GM18519 (cell line): Measurements from ENCODE around the gene SNRNP70.
A peak's percentile ranks its signal among the peaks of the same experiment; 100 is the strongest.

Experiments used
- ATAC-seq: cut with Tn5 transposase; IDR thresholded peaks from one replicate; pipeline ENCODE4 v1.9.1; 2021; ENCODE audit warnings: mild to moderate bottlenecking, moderate library complexity; ENCODE audit not compliant: unreplicated experiment, low FRiP score

Gene SNRNP70

GRCh38 chr19:49097453-49098288 lies 12.4 kb downstream of the SNRNP70 start:
- ATAC-seq = no peak

DNA sequence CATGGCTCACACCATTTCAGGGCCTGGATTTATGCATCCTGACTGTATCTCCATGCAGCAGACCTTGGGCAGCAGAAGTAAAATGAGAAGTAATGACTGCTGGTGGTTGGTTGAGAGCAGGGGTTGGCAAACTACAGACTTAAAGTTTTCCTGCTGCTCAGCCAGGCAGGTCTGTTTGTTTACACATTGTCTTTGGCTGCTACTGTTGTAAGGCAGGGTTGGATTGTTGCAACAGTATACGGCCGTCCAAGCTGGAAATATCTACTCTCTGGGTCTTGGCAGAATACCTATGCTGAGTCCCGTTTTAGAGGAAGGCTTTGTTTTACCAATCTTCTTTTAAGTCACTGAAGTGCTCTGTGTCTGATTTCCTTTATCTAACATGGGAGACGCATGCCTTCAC lies 13.5 kb downstream of the SNRNP70 start:
- no peak for ATAC-seq

- ATAC-seq = no peak
These were observed 15.9 kb downstream of the SNRNP70 start for GRCh38 chr19:49101160-49101559.

DNA sequence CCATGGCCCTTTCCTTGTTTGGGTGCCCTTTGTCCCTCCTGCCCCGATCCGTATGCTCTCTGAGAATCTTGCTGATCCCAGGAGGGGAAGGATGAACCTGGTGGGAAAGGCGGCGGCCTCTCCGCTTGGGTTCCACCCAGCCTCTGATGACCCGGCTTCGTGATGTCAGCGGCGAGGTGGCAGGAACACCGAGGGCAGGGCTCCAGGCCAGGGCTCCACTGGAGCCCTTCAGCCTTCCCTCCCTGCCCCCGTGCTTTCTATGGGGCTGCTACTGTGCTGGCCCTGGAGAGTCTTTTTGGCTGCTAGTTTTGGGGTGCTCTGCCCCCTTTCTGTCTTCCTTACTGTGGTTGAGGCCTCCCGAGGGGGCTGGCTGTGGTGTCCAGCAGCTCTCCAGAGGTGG lies 17.1 kb downstream of the SNRNP70 start:
- no peak for ATAC-seq

GRCh38 chr19:49103331-49104085 lies 18.3 kb downstream of the SNRNP70 start:
- ATAC-seq = no peak

DNA sequence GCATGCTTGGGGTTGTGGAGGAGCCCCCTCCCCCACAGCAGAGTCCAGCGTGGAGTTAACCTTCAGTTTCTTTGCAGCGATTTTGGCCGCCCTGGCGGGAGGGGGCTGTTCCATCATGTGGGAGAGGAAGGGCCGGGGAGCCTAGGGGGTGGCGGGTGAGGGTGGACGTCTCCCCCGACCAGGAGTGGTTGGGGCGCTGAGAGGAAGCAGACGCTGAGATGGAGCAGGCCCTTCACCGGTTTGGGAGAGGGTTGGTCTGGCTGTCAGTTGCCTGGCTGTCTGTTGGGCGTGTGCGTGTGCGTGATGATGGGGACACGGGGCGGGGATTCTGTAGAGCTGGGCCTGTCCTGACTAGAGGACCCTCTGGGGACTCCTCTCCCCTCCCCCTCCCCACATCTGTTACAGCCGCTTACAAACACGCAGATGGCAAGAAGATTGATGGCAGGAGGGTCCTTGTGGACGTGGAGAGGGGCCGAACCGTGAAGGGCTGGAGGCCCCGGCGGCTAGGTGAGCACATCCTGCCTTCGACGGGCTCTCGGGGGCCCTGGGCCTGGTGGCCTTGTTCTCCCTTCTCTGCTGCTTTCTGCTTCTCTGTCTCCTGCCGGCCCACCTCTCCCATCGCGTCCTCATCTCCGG lies 19.1 kb downstream of the SNRNP70 start:
- no peak for ATAC-seq

DNA sequence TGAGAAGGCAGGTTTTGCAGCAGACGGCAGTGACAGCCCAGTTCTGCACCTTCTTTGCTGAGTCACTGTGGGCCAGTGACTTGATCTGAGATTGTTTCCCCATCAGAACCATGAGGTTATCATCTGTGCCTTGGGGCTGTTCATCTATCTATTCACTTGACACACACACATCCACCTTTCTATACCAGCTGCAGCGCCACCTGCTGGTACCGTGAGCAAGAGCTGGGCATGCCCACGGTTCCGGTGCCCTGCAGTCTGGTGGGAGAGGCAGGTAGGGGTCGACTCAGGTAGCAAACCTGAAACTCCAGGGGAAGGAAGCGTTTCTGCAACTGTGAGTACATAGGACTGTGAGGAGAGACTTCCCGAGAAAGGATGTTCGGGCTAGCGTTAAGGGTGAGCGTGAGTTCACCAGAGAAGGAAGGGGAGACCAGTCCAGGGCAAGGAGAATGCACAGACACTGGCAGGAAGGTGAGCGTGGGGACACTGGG lies 21.4 kb downstream of the SNRNP70 start:
- no peak for ATAC-seq

DNA sequence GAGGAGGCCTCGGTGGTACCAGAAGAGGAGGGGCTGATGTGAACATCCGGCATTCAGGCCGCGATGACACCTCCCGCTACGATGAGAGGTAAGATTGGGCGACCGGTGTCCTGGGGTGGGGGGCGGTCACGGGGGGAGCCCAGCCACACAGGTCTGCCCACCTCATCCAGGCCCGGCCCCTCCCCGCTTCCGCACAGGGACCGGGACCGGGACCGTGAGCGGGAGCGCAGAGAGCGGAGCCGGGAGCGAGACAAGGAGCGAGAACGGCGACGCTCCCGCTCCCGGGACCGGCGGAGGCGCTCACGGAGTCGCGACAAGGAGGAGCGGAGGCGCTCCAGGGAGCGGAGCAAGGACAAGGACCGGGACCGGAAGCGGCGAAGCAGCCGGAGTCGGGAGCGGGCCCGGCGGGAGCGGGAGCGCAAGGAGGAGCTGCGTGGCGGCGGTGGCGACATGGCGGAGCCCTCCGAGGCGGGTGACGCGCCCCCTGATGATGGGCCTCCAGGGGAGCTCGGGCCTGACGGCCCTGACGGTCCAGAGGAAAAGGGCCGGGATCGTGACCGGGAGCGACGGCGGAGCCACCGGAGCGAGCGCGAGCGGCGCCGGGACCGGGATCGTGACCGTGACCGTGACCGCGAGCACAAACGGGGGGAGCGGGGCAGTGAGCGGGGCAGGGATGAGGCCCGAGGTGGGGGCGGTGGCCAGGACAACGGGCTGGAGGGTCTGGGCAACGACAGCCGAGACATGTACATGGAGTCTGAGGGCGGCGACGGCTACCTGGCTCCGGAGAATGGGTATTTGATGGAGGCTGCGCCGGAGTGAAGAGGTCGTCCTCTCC lies 22.6 kb downstream of the SNRNP70 start:
- no peak for ATAC-seq

DNA sequence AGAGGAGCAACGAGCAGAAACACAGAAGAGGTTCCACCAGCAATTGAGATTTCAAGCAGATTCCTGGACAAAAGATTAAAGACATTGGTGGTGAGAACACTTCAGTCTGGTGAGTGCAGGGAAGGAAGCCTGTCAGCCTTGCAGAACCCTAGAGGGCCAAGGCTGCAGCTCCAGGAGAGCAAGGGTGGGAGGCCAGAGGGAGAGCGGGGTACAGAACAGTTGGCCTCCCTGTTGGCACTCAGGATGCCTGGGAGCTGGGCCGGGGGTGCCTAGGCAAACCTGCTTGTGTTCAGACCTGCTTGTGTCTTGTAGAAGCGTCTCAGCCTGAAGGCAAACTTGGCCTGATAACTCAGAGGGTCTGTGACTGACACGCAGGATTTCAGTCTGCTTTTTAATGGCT lies 23.8 kb downstream of the SNRNP70 start:
- ATAC-seq = no peak

DNA sequence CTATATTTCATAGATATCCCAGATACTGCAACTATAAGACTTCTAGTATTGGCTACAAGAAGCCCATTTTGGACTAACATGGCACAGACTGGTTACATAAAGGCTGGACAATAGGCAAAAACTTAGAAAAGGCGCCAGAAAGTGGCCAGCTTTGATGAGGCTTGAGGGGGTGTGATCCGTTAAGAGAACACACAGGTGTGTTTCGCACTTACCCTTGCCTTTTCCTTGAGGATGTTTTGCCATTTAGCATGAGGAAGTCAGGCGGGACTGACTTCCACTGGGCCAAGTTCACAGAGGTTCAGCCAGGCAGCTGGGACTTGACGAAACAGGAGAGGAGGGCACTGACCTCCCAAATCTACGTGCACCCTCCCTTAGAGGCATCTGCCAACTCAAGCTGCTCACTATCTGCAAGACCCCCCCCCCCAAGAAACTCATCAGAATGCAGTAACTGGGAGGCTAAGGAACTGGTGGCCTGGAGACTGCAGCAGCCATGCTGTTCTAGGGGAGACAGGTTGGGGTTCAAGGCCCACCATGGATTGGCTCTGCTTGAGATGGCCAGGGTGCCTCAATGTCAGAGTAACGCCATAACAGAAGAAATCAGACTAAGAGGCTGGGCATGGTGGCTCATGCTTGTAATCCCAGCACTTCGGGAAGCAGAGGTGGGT lies 24.4 kb downstream of the SNRNP70 start:
- no peak for ATAC-seq

GRCh38 chr19:49110567-49110966 lies 25.3 kb downstream of the SNRNP70 start:
- no peak for ATAC-seq

DNA sequence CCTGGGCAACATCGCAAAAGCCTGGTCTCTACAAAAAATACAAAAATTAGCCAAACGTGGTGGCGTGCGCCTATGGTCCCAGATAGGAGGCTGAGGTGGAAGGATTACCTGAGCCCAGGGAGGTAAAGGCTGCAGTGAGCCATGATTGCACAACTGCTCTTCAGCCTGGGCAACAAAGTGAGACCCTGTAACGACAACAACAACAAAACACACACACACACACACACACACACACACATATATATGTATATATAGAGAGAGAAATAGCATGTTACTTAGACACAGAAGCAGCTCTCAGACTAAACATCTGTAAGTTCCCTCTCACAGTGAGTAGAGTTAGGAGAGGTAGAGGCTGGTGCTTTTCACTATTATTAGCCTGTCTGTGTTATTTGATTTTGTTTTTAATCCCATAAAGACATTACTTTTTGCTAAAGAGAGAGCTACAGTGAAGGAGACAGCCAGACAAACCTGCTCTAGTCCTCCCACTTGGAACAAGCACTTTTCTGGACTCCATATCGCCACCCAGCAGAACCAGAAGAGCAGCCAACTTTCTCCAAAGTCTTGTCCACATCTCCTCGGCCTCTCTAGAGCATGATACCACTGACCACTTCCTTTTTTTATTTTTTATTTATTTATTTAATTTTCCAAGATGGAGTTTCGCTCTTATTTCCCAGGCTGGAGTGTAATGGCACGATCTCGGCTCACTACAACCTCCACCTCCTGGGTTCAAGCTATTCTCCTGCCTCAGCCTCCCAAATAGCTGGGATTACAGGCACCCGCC lies 26.2 kb downstream of the SNRNP70 start:
- no peak for ATAC-seq

DNA sequence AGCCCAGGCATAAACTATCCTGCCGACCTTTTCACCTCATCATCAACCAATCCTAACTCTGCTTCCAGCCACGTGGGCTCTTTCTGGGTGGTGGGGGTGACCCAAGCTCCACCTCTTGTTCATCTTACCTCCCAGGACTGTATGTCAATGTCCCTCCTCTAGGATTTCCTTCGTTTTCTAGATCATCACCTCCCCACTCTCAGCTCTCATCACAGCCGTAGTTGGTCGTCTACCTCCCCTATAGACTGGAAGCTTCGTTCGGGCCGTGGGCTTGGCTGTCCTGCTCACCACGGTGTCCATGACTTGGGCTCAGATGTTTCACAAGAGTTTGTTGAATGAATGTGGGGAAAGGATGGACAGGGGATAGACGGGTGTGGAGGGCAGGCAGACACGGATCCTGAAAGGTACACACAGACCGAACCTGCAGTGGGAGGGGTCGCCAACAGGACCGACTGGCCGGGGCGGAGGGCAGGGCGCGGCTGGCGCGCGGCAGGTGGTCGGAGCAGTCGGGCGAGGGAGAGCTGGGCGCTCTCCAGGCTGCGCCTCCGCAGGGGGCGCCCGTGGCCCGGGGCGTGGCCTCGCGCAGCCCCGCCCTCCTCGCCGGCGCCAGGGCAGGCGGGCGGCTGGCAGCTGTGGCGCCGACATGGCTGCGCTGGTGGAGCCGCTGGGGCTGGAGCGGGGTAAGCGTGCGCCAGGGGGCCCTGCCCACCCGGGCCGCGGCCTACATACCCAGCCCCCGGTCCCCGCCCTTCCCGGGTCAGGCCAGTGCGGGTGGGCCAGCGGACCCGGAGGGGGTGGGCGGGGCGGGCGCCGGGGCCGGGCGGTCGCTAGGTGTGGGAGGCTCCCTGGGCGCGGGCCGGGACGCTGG lies 28.7 kb downstream of the SNRNP70 start, which contains the start of gene LIN7B:
Gene LIN7B (plus strand): TSS at position 609 of the 868 bp plus-strand sequence. CDS start 35 bp downstream, at position 644.
- ATAC-seq = peak; percentile 43

DNA sequence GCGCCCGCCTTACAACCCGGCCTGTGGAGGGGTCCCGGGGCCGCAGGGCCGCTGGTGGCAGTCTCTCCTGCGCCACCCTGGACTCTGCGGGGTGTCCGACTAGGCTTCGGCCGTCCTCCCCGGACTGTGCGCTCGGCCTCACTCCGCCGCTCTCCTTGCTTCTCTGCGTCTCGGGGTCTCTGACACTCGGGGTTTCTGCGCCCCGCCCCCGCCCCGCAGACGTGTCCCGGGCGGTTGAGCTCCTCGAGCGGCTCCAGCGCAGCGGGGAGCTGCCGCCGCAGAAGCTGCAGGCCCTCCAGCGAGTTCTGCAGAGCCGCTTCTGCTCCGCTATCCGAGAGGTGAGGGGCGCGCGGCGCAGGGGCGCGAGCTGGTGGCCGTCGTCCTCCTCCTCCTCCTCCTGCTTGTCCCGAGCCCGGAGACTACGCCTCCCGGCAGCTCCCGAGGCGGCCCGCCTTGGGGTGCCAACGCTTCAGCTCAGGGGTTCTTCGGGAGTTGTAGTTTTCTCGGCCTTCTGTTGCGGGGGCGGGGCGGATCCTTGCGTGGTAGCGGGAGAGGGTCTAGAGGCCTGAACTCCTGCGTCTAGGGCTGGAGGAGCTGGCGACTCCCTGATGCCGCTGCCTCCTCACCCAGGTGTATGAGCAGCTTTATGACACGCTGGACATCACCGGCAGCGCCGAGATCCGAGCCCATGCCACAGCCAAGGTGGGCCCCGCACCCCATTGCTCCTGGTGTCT lies 29.5 kb downstream of the SNRNP70 start:
- ATAC-seq = no peak

GRCh38 chr19:49116544-49116943 lies 31.3 kb downstream of the SNRNP70 start:
- no peak for ATAC-seq

DNA sequence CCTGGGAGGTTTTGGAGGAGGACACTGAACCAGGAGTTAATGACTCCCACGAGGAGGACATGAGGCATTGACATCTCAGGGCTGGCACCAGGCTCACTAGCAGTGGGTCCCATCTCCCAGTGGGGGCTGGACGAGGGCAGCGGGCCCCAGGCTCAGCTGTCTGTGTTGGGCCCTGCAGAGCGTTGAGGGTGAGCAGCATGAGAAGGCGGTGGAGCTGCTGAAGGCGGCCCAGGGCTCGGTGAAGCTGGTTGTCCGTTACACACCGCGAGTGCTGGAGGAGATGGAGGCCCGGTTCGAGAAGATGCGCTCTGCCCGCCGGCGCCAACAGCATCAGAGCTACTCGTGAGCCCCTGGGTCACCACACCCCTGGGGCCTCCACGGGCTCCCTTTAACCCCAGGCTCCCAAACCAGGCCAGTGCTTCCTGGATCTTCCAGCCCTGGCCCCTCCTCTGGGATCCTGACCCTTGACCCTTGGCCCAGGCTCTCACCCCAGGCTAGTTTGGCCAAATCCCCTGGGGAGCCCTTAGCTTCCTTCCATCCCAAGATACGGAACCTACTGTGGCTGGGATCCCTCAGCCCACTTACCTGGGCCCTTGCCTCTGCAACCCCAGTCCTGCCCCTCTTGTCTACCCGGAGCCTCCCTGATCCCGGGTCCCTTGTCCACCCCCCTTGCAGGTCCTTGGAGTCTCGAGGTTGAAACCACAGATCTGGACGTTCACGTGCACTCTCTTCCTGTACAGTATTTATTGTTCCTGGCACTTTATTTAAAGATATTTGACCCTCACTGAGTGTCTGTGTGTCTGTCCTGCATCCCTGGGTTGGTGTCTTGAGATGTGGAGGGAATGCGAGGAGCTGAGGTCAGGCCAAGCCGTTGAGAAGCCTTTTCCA lies 32.7 kb downstream of the SNRNP70 start:
- ATAC-seq = no peak
